Measurements from ENCODE around the gene SKI. TPM values are rescaled to one million over a fixed set of nuclear protein-coding genes. Genes with fewer than 3 reads are reported as not detected.
A peak's percentile ranks its signal among the peaks of the same experiment; 100 is the strongest.

SKI gene
- total and polyA plus RNA-seq, 2 of the 8 experiments (the other 6 are each of a cell fraction or from before 2014, with no cell fraction given), result 8.3 to 87.6 TPM

- Histone ChIP-seq H3K9ac (replicated peaks in 1 of 4; ENCODE audit: extremely low read depth in 1 of 4, low read depth in 3 of 4, low read length in 3 of 4) (peak overlapping the region in 2 of 4 experiments; percentile 20 to 21; a peak in 4 of 7 replicates), H2AFZ (ENCODE audit: low read length) (no peak overlapping the region)
- POLR2A ChIA-PET (ENCODE audit: partially characterized antibody), result interaction anchor here (0.7 to 1.6 kb wide), 6 partner anchors 8 to 108 kb away, joined by 3 to 10 read pairs (median 4); no protein-coding TSS in a partner anchor
- TF ChIP-seq CHD2 (IDR thresholded peaks at IDR 0.05; ENCODE audit: low read length) (no peak), CBX8 (IDR thresholded peaks at IDR 0.05; ENCODE audit: borderline replicate concordance, low read depth, low read length) (no peak), CEBPB (IDR thresholded peaks at IDR 0.05; ENCODE audit: low read depth, low read length) (no peak), ASH2L (IDR thresholded peaks at IDR 0.05; ENCODE audit: low read length) (peak; percentile 32), RBBP5 (IDR thresholded peaks at IDR 0.05; ENCODE audit: borderline replicate concordance, low read depth, low read length) (peak; percentile 56; the same call in 1 of the 2 replicates), NANOG (IDR thresholded peaks at IDR 0.05; ENCODE audit: insufficient read depth, low read depth, low read length, poor library complexity, severe bottlenecking) (peak; percentile 81), SIX5 (IDR thresholded peaks at IDR 0.05; ENCODE audit: low read depth, low read length) (no peak), JUN (IDR thresholded peaks at IDR 0.05; ENCODE audit: low read depth, low read length) (no peak), CREB1 (IDR thresholded peaks at IDR 0.05) (peak; percentile 65; the same call in 1 of the 2 replicates), KDM4A (IDR thresholded peaks at IDR 0.05; ENCODE audit: low read depth, low read length, severe bottlenecking) (no peak), SRF (IDR thresholded peaks at IDR 0.05; ENCODE audit: low read depth, low read length) (no peak), SIN3A (conservative IDR thresholded peaks at IDR 0.05 in 1 of 2, IDR thresholded peaks at IDR 0.05 in 1 of 2; ENCODE audit: low read depth in 1 of 2, low read length in 2 of 2) (no peak)
These were observed 20.2 kb downstream of the SKI start for GRCh38 chr1:2248127-2248826.

More at GRCh38 chr1:2248127-2248826, 20.2 kb downstream of the SKI start:
- Histone ChIP-seq H3K4me3 (ENCODE audit: extremely low read depth in 1 of 4, insufficient read depth in 2 of 4, low read depth in 3 of 4, low read length in 4 of 4) (peak overlapping the region in 1 of 4 experiments; percentile 38; a peak in 2 of 8 replicates), H3K4me1 (replicated peaks in 1 of 4; ENCODE audit: control insufficient read depth in 3 of 4, insufficient read depth in 4 of 4, low read length in 3 of 4) (peaks cover 16 to 48% (median 41%) of the 10 kb centered on the region in 4 experiments), H2AK5ac (ENCODE audit: low read depth, low read length) (peak overlapping the region; percentile 98), H2BK5ac (ENCODE audit: low read depth, low read length) (peak overlapping the region; percentile 99), H3K14ac (ENCODE audit: insufficient read length) (no peak overlapping the region), H3K36me3 (ENCODE audit: control insufficient read depth in 2 of 4, insufficient read depth in 4 of 4, low read length in 3 of 4) (no peaks in the 10 kb centered on the region), H3K9me3 (ENCODE audit: insufficient read depth in 2 of 2, low read depth in 1 of 2, low read length in 1 of 2) (no peaks in the 10 kb centered on the region), H4K5ac (ENCODE audit: insufficient read length, low read depth, low read length) (peak overlapping the region; percentile 42), H3K4me2 (ENCODE audit: insufficient read depth in 1 of 2, low read depth in 2 of 2, low read length in 2 of 2) (peak overlapping the region; percentile 44 to 59), H4K91ac (replicated peaks; ENCODE audit: insufficient read length, low read length) (peak overlapping the region; percentile 100), H3K56ac (replicated peaks; ENCODE audit: insufficient read length, low read depth, low read length) (peak overlapping the region; percentile 81), H3K79me2 (ENCODE audit: control insufficient read depth in 1 of 2, insufficient read depth in 2 of 2, low read length in 2 of 2) (peaks cover 38 to 90% of the 10 kb centered on the region in 2 experiments), H2BK120ac (replicated peaks; ENCODE audit: low read depth, low read length) (peak overlapping the region; percentile 93), H3K79me1 (ENCODE audit: low read depth, low read length) (peaks cover 21% of the 10 kb centered on the region), H3K23ac (ENCODE audit: insufficient read length) (no peak overlapping the region), H3K27ac (ENCODE audit: low read depth, low read length) (peak overlapping the region; percentile 93), H3K27me3 (replicated peaks in 1 of 4; ENCODE audit: control insufficient read depth in 3 of 4, extremely low read depth in 1 of 4, insufficient read depth in 3 of 4, low read length in 3 of 4) (no peaks in the 10 kb centered on the region), H2BK15ac (ENCODE audit: low read length) (peak overlapping the region; percentile 100; the same call in 1 of the 2 replicates), H4K20me1 (replicated peaks in 1 of 2; ENCODE audit: control insufficient read depth in 1 of 2, insufficient read depth in 2 of 2, low read length in 2 of 2) (peaks cover 7 to 24% of the 10 kb centered on the region in 2 experiments), H3K18ac (ENCODE audit: extremely low read depth, low read length) (peak overlapping the region; percentile 100), H2BK20ac (ENCODE audit: low read length) (peak overlapping the region; percentile 100), H2BK12ac (ENCODE audit: low read depth, low read length) (peak overlapping the region; percentile 100), H3K23me2 (ENCODE audit: low read depth, low read length) (0 out of 2 replicates have a peak, but pooled peaks cover 3% of the 10 kb centered on the region), H4K8ac (ENCODE audit: extremely low read depth, insufficient read depth, low read length) (peak overlapping the region; percentile 92; the same call in 1 of the 2 replicates), H3K4ac (replicated peaks; ENCODE audit: insufficient read length, low read depth, low read length) (peak overlapping the region; percentile 99)
- CTCF ChIA-PET (ENCODE audit: partially characterized antibody), result interaction anchor here (0.8 to 2.8 kb wide), 5 partner anchors 10 to 54 kb away, joined by 3 to 8 read pairs (median 3); partner anchors contain the start of gene FAAP20
- 13% methylated on average over 21 of the region's 21 CpGs; no CpG with 5 or more reads in 1 of the 2 experiments for WGBS, 2 experiments (ENCODE audit: extremely low coverage in 1 of 2, insufficient coverage in 1 of 2, insufficient read length in 1 of 2, insufficient replicate concordance in 2 of 2, low coverage in 1 of 2, low lambda C conversion rate in 2 of 2, missing lambda C conversion rate in 1 of 2)
- DNase-seq (ENCODE audit: low read depth in 1 of 2, low spot score in 2 of 2), result peak; percentile 90 to 92
- FAIRE-seq, result peak; percentile 32

All from H1 (cell line).